ENCODE data around the gene GLIPR1.

Gene GLIPR1

DNA sequence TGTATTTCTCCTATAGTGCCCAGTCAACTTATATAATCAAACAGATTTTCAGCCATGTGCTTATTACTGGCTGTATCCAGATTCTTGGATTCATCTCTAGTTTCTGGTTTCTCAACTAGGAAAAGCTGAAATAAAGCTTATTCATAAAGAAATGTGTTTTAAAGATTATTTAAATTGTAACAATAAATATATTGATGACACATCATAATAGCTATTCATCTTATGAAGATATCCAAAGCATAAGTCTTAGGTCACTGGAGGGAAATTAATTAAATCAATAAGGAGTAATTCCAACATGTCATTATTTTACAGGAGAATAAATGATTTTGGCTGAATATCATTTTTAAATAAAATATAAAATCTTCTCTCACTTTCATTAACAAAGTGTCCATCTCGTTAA, 63.0 kb downstream of the GLIPR1 start:
- ATAC-seq, result no peak
- TF ChIP-seq RARB (CRISPR knock-in tag; IDR thresholded peaks at IDR 0.05), result no peak
- TF ChIP-seq ZFP3 (CRISPR knock-in tag; IDR thresholded peaks at IDR 0.05), result no peak
- no peak for TF ChIP-seq ZNF565 (CRISPR knock-in tag; conservative IDR thresholded peaks at IDR 0.05; ENCODE audit: low read depth)
- no peak for TF ChIP-seq CSDC2 (CRISPR knock-in tag; IDR thresholded peaks at IDR 0.05)
- TF ChIP-seq OSR1 (CRISPR knock-in tag; IDR thresholded peaks at IDR 0.05), result no peak
- TF ChIP-seq GLIS3 (CRISPR knock-in tag; IDR thresholded peaks at IDR 0.05), result no peak
- TF ChIP-seq POU6F1 (CRISPR knock-in tag; IDR thresholded peaks at IDR 0.05; ENCODE audit: borderline replicate concordance, low read depth), result no peak
- TF ChIP-seq, protein P1, sequence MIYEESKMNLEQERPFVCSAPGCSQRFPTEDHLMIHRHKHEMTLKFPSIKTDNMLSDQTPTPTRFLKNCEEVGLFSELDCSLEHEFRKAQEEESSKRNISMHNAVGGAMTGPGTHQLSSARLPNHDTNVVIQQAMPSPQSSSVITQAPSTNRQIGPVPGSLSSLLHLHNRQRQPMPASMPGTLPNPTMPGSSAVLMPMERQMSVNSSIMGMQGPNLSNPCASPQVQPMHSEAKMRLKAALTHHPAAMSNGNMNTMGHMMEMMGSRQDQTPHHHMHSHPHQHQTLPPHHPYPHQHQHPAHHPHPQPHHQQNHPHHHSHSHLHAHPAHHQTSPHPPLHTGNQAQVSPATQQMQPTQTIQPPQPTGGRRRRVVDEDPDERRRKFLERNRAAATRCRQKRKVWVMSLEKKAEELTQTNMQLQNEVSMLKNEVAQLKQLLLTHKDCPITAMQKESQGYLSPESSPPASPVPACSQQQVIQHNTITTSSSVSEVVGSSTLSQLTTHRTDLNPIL (CRISPR knock-in tag; IDR thresholded peaks at IDR 0.05; ENCODE audit: low read depth), result no peak

DNA sequence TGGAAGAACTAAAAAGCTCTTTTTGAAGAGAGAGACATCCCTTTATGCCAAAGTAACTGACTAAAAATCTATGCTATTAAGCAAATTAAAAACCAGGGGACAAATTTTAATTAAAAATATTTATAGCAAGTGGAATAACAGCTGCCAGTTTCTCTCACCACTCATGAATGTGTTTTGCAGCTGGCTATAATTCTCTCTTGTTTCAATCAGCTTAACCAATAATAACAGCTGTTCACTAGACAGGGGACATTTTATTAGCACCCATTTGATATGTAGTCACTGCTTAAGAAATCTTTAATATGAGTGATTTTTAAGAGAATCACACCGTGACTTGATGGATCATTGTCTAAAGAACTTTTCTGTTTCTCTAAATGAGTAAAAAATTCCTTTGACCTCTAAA, 65.1 kb downstream of the GLIPR1 start:
- TF ChIP-seq GLIS3 (CRISPR knock-in tag; IDR thresholded peaks at IDR 0.05) (no peak), ZNF565 (CRISPR knock-in tag; conservative IDR thresholded peaks at IDR 0.05; ENCODE audit: low read depth) (no peak), TOX (CRISPR knock-in tag; IDR thresholded peaks at IDR 0.05; ENCODE audit: borderline replicate concordance) (no peak), ESRRG (CRISPR knock-in tag; IDR thresholded peaks at IDR 0.05) (no peak), POU6F1 (CRISPR knock-in tag; IDR thresholded peaks at IDR 0.05; ENCODE audit: borderline replicate concordance, low read depth) (no peak), ZNF70 (CRISPR knock-in tag; IDR thresholded peaks at IDR 0.05) (no peak), PATZ1 (CRISPR knock-in tag; IDR thresholded peaks at IDR 0.05; ENCODE audit: borderline replicate concordance) (no peak), OSR1 (CRISPR knock-in tag; IDR thresholded peaks at IDR 0.05) (no peak), CSDC2 (CRISPR knock-in tag; IDR thresholded peaks at IDR 0.05) (no peak), ZNF8 (CRISPR knock-in tag; IDR thresholded peaks at IDR 0.05) (no peak), ARNTL (CRISPR knock-in tag; IDR thresholded peaks at IDR 0.05; ENCODE audit: borderline replicate concordance, low read depth) (no peak), CSRNP3 (CRISPR knock-in tag; IDR thresholded peaks at IDR 0.05) (no peak), PPARA (CRISPR knock-in tag; IDR thresholded peaks at IDR 0.05; ENCODE audit: borderline replicate concordance) (no peak)
- TF ChIP-seq, protein P2, sequence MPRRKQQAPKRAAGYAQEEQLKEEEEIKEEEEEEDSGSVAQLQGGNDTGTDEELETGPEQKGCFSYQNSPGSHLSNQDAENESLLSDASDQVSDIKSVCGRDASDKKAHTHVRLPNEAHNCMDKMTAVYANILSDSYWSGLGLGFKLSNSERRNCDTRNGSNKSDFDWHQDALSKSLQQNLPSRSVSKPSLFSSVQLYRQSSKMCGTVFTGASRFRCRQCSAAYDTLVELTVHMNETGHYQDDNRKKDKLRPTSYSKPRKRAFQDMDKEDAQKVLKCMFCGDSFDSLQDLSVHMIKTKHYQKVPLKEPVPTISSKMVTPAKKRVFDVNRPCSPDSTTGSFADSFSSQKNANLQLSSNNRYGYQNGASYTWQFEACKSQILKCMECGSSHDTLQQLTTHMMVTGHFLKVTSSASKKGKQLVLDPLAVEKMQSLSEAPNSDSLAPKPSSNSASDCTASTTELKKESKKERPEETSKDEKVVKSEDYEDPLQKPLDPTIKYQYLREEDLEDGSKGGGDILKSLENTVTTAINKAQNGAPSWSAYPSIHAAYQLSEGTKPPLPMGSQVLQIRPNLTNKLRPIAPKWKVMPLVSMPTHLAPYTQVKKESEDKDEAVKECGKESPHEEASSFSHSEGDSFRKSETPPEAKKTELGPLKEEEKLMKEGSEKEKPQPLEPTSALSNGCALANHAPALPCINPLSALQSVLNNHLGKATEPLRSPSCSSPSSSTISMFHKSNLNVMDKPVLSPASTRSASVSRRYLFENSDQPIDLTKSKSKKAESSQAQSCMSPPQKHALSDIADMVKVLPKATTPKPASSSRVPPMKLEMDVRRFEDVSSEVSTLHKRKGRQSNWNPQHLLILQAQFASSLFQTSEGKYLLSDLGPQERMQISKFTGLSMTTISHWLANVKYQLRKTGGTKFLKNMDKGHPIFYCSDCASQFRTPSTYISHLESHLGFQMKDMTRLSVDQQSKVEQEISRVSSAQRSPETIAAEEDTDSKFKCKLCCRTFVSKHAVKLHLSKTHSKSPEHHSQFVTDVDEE (CRISPR knock-in tag; IDR thresholded peaks at IDR 0.05), result no peak
- ATAC-seq, result no peak

GRCh38 chr12:75548879-75549278, 68.3 kb downstream of the GLIPR1 start:
- no peak for ATAC-seq
- TF ChIP-seq ZFP30 (CRISPR knock-in tag; IDR thresholded peaks at IDR 0.05), result no peak
- no peak for TF ChIP-seq TOX (CRISPR knock-in tag; IDR thresholded peaks at IDR 0.05; ENCODE audit: borderline replicate concordance)
- TF ChIP-seq ZNF70 (CRISPR knock-in tag; IDR thresholded peaks at IDR 0.05), result no peak
- TF ChIP-seq ZNF8 (CRISPR knock-in tag; IDR thresholded peaks at IDR 0.05), result no peak
- no peak for TF ChIP-seq ZNF565 (CRISPR knock-in tag; conservative IDR thresholded peaks at IDR 0.05; ENCODE audit: low read depth)
- TF ChIP-seq CSDC2 (CRISPR knock-in tag; IDR thresholded peaks at IDR 0.05), result no peak
- TF ChIP-seq ESRRG (CRISPR knock-in tag; IDR thresholded peaks at IDR 0.05), result no peak
- TF ChIP-seq, protein P1 (CRISPR knock-in tag; IDR thresholded peaks at IDR 0.05; ENCODE audit: low read depth), result no peak
